ENCODE results near the gene STK17B. TPM values are rescaled to one million over a fixed set of nuclear protein-coding genes. Genes with fewer than 3 reads are reported as not detected.

The STK17B gene
- total and polyA plus RNA-seq, 2 of the 13 experiments (the other 11 are each of a cell fraction or from before 2014, with no cell fraction given): 1.6 to 4.5 TPM

DNA sequence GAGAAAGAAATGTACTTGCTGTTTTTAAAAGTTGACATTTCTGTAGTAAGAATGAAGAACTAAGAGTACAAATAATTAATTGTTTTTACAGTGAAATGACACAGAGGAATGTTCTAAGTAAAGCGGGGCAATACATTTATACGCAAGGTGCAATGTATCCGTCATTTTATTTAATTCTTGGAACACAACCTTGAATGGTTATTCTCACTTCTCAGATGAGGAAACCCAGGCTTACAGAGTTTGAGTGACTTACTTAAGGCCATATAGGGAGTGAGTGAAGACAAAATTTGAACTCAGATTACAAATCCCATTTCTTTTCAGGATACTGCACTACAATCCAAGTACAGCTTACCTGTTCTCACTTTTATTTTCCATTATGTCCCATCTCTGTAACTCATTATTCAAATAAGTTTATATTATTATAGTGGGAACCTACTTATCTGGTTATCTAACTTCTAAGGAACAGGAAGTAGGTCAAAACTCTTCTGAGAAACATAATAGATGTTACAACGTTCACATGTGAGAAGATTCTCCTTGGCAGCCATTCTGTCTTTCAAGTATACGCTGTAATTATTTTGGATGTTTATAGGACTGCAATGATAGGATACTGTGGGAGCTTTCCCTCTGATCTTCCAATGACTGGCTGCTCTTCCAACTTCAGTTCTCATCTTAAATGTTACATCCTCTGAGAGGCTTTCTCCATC, 12.3 kb upstream of the STK17B start (continued):
- TF ChIP-seq, protein P1, sequence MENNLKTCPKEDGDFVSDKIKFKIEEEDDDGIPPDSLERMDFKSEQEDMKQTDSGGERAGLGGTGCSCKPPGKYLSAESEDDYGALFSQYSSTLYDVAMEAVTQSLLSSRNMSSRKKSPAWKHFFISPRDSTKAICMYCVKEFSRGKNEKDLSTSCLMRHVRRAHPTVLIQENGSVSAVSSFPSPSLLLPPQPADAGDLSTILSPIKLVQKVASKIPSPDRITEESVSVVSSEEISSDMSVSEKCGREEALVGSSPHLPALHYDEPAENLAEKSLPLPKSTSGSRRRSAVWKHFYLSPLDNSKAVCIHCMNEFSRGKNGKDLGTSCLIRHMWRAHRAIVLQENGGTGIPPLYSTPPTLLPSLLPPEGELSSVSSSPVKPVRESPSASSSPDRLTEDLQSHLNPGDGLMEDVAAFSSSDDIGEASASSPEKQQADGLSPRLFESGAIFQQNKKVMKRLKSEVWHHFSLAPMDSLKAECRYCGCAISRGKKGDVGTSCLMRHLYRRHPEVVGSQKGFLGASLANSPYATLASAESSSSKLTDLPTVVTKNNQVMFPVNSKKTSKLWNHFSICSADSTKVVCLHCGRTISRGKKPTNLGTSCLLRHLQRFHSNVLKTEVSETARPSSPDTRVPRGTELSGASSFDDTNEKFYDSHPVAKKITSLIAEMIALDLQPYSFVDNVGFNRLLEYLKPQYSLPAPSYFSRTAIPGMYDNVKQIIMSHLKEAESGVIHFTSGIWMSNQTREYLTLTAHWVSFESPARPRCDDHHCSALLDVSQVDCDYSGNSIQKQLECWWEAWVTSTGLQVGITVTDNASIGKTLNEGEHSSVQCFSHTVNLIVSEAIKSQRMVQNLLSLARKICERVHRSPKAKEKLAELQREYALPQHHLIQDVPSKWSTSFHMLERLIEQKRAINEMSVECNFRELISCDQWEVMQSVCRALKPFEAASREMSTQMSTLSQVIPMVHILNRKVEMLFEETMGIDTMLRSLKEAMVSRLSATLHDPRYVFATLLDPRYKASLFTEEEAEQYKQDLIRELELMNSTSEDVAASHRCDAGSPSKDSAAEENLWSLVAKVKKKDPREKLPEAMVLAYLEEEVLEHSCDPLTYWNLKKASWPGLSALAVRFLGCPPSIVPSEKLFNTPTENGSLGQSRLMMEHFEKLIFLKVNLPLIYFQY (CRISPR knock-in tag; IDR thresholded peaks at IDR 0.05; ENCODE audit: borderline replicate concordance): no peak
- TF ChIP-seq BORCS8-MEF2B (CRISPR knock-in tag; IDR thresholded peaks at IDR 0.05) (no peak), LCORL (IDR thresholded peaks at IDR 0.05) (no peak), LCORL (CRISPR knock-in tag; IDR thresholded peaks at IDR 0.05) (no peak), ZNF333 (CRISPR knock-in tag; IDR thresholded peaks at IDR 0.05; ENCODE audit: borderline replicate concordance) (no peak)

DNA sequence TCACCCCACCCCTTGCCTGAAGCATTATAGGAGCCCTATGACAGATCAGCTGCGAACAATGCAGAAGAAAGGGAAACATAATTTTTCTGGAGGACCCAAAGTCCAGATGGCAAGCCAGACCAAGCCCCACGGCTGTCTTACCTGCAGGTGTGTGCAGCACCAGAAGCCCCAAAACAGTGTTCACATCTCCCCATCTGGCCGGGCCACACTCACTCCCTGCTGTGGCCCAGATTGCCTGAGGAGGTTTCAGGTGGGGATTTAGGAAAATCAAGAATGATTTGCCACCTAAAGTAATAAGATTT, 11.7 kb upstream of the STK17B start:
- no peaks in the 10 kb centered on the region for H3K9me3 ChIP-seq (ENCODE audit: low read length)
- POLR2A ChIA-PET: no interaction called here
- no TSS peak for BruUV-seq (replicated peaks)
- WGBS (ENCODE audit: low lambda C conversion rate): 2% methylated on average over 3 of the region's 3 CpGs
- H3K9ac ChIP-seq (ENCODE audit: insufficient read depth, low read depth, low read length): no peak overlapping the region
- H3K27me3 ChIP-seq (ENCODE audit: control insufficient read depth in 1 of 2, insufficient read depth in 2 of 2, low read length in 2 of 2): no peaks in the 10 kb centered on the region; a peak in 1 of 5 replicates
- no peaks in the 10 kb centered on the region for H3K4me1 ChIP-seq (ENCODE audit: insufficient read depth, low read length)
- H3K36me3 ChIP-seq (replicated peaks in 1 of 2; ENCODE audit: control insufficient read depth in 1 of 2, insufficient read depth in 2 of 2, low read length in 2 of 2): no peaks in the 10 kb centered on the region
- no peaks in the 10 kb centered on the region for H4K20me1 ChIP-seq (ENCODE audit: insufficient read depth, low read length)
- no peak overlapping the region for H2AFZ ChIP-seq (ENCODE audit: low read length)
- FAIRE-seq (no peak), ATAC-seq (no peak), DNase-seq (ENCODE audit: low spot score) (no peak)
- CTCF ChIA-PET (ENCODE audit: low intra/inter-chr PET ratio, low total read pairs): no interaction called here
- in situ Hi-C loops (cut with HindIII; ENCODE audit: extremely low pct_ligation_motif_present, low pct_unique_long_range_greater_than_20kb): no loop called here
- H3K79me2 ChIP-seq (ENCODE audit: insufficient read depth, low read length): no peaks in the 10 kb centered on the region
- no peak overlapping the region for H3K4me3 ChIP-seq (replicated peaks in 1 of 3; ENCODE audit: insufficient read depth in 1 of 3, low read depth in 2 of 3, low read length in 3 of 3)
- H3K4me2 ChIP-seq (ENCODE audit: low read depth, low read length): no peak overlapping the region
- TF ChIP-seq ZSCAN25 (CRISPR knock-in tag; IDR thresholded peaks at IDR 0.05): no peak
- TF ChIP-seq ZNF713 (CRISPR knock-in tag; IDR thresholded peaks at IDR 0.05): no peak
- TF ChIP-seq TAF1 (CRISPR knock-in tag; IDR thresholded peaks at IDR 0.05): no peak
- no peak for TF ChIP-seq YY1 (IDR thresholded peaks at IDR 0.05; ENCODE audit: insufficient read depth, insufficient replicate concordance, low read depth, low read length)
- no peak for TF ChIP-seq RFX1 (IDR thresholded peaks at IDR 0.05)
- no peak for TF ChIP-seq ZNF672 (CRISPR knock-in tag; IDR thresholded peaks at IDR 0.05)
- no peak for TF ChIP-seq DMAP1 (CRISPR knock-in tag; IDR thresholded peaks at IDR 0.05)
- TF ChIP-seq, protein P2, sequence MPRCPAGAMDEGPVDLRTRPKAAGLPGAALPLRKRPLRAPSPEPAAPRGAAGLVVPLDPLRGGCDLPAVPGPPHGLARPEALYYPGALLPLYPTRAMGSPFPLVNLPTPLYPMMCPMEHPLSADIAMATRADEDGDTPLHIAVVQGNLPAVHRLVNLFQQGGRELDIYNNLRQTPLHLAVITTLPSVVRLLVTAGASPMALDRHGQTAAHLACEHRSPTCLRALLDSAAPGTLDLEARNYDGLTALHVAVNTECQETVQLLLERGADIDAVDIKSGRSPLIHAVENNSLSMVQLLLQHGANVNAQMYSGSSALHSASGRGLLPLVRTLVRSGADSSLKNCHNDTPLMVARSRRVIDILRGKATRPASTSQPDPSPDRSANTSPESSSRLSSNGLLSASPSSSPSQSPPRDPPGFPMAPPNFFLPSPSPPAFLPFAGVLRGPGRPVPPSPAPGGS (CRISPR knock-in tag; IDR thresholded peaks at IDR 0.05): no peak
- TF ChIP-seq, protein P3, sequence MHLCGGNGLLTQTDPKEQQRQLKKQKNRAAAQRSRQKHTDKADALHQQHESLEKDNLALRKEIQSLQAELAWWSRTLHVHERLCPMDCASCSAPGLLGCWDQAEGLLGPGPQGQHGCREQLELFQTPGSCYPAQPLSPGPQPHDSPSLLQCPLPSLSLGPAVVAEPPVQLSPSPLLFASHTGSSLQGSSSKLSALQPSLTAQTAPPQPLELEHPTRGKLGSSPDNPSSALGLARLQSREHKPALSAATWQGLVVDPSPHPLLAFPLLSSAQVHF (CRISPR knock-in tag; IDR thresholded peaks at IDR 0.05): no peak
- no peak for TF ChIP-seq ZNF136 (CRISPR knock-in tag; IDR thresholded peaks at IDR 0.05; ENCODE audit: low read depth)
- no peak for TF ChIP-seq ISL2 (CRISPR knock-in tag; IDR thresholded peaks at IDR 0.05)
- TF ChIP-seq TOPORS (CRISPR knock-in tag; IDR thresholded peaks at IDR 0.05): no peak
- TF ChIP-seq RFXAP (CRISPR knock-in tag; IDR thresholded peaks at IDR 0.05; ENCODE audit: borderline replicate concordance): no peak
- TF ChIP-seq MTF1 (CRISPR knock-in tag; IDR thresholded peaks at IDR 0.05): no peak
- H3K27ac ChIP-seq (ENCODE audit: extremely low read length, insufficient read depth, low read length): no peak overlapping the region
- intact Hi-C loops (cut with micrococcal nuclease; ENCODE audit: unreplicated experiment): no loop called here

Data from HepG2 (cell line).